Vagina (tissue), 2 donors: ENCODE measurements around the gene LRIT2.
"Not testable (repeated sequence)": the region's sequence is repeated elsewhere in the genome, so short reads cannot be mapped to it uniquely, and the experiment has no call there.

Source experiments
- CTCF ChIP-seq, 3 experiments: fragments of 450-650 bp in 2 of 3; fragments of 200-600 bp in 1 of 3; sonication (generic) in 1 of 3; IDR thresholded peaks; one replicate each; pipeline ENCODE4 v1.5.1; 2017 to 2019; ENCODE audit warnings: antibody characterized with exemption in 3 of 3, mild to moderate bottlenecking in 2 of 3, moderate library complexity in 2 of 3
- POLR2A ChIP-seq, 2 donors: fragments of 450-650 bp; IDR thresholded peaks; one replicate each; pipeline ENCODE4 v1.6.1; 2017; ENCODE audit warnings: antibody characterized with exemption in 2 of 2, mild to moderate bottlenecking in 2 of 2, moderate library complexity in 2 of 2
- POLR2AphosphoS5 ChIP-seq, 2 donors: sonication (generic); formaldehyde crosslinking; IDR thresholded peaks; one replicate each; pipeline ENCODE4 v1.9.0; 2017; ENCODE audit warnings: antibody characterized with exemption in 2 of 2, mild to moderate bottlenecking in 2 of 2, low read depth in 1 of 2; ENCODE audit not compliant: insufficient read depth in 1 of 2

DNA sequence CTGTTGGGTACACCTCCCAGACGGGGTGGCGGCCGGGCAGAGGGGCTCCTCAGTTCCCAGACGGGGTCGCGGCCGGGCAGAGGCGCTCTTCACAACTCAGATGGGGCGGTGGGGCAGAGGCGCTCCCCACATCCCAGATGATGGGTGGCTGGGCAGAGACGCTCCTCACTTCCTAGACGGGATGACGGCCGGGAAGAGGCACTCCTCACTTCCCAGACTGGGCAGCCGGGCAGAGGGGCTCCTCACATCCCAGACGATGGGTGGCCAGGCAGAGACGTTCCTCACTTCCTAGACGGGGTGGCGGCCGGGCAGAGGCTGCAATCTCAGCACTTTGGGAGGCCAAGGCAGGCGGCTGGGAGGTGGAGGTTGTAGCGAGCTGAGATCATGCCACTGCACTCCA lies 45.0 kb downstream of the LRIT2 start:
- TF ChIP-seq POLR2A (IDR thresholded peaks at IDR 0.05); CTCF (IDR thresholded peaks at IDR 0.05); POLR2AphosphoS5 (IDR thresholded peaks at IDR 0.05; ENCODE audit: insufficient read depth in 1 of 2, low read depth in 1 of 2): not testable (repeated sequence)
